SK-N-SH treated with all-trans-retinoic acid at 6 μM for 48 hours (cell line): ENCODE measurements around the gene ETF1.

Experiments
- ATAC-seq: fragments of 200-7000 bp; cut with Tn5 transposase; 3 replicates; pipeline ENCODE4 v1.9.1; 2020; ENCODE audit warnings: mild to moderate bottlenecking, moderate library complexity
- ARNTL ChIP-seq: fragments of 450-650 bp; formaldehyde crosslinking; IDR thresholded peaks from 2 replicates; pipeline ENCODE4 v1.5.0; 2020; ENCODE audit warnings: low read depth, mild to moderate bottlenecking, moderate library complexity, borderline replicate concordance
- BACH2 ChIP-seq: fragments of 250-450 bp; sonication (Bioruptor Pico); IDR thresholded peaks from 2 replicates; pipeline ENCODE4 v1.9.0; 2021; ENCODE audit warnings: mild to moderate bottlenecking, borderline replicate concordance
- CSDC2 ChIP-seq: fragments of 250-450 bp; sonication (Bioruptor Pico); IDR thresholded peaks from 2 replicates; pipeline ENCODE4 v1.5.0; 2020; ENCODE audit warnings: mild to moderate bottlenecking, moderate library complexity
- CSRNP3 ChIP-seq: fragments of 250-450 bp; sonication (Bioruptor Pico); IDR thresholded peaks from 2 replicates; pipeline ENCODE4 v1.5.1; 2021; ENCODE audit warnings: mild to moderate bottlenecking, moderate library complexity
- ESRRG ChIP-seq: fragments of 250-450 bp; sonication (Bioruptor Pico); IDR thresholded peaks from 2 replicates; pipeline ENCODE4 v1.6.1; 2021; ENCODE audit warnings: mild to moderate bottlenecking
- ISL1 ChIP-seq: fragments of 250-450 bp; sonication (Bioruptor Pico); IDR thresholded peaks from 2 replicates; pipeline ENCODE4 v2.1.2; 2022; ENCODE audit warnings: mild to moderate bottlenecking, moderate library complexity
- PPARA ChIP-seq: fragments of 250-450 bp; sonication (Bioruptor Pico); IDR thresholded peaks from 2 replicates; pipeline ENCODE4 v1.5.0; 2020; ENCODE audit warnings: mild to moderate bottlenecking, borderline replicate concordance
- RARB ChIP-seq: fragments of 250-450 bp; sonication (Bioruptor Pico); IDR thresholded peaks from 2 replicates; pipeline ENCODE4 v1.8.0; 2021; ENCODE audit warnings: mild to moderate bottlenecking, moderate library complexity
- SNAI2 ChIP-seq: fragments of 250-450 bp; sonication (Bioruptor Pico); IDR thresholded peaks from 2 replicates; pipeline ENCODE4 v1.5.0; 2020; ENCODE audit warnings: mild to moderate bottlenecking, moderate library complexity
- TCF4 ChIP-seq: fragments of 250-450 bp; sonication (Bioruptor Pico); IDR thresholded peaks from 2 replicates; pipeline ENCODE4 v1.8.0; 2021; ENCODE audit warnings: mild to moderate bottlenecking, moderate library complexity, borderline replicate concordance
- TOX ChIP-seq: fragments of 250-450 bp; sonication (Bioruptor Pico); IDR thresholded peaks from 2 replicates; pipeline ENCODE4 v1.8.0; 2021; ENCODE audit warnings: mild to moderate bottlenecking, moderate library complexity, borderline replicate concordance
- TSHZ2 ChIP-seq: fragments of 250-450 bp; sonication (Bioruptor Pico); IDR thresholded peaks from 2 replicates; pipeline ENCODE4 v1.5.0; 2020; ENCODE audit warnings: mild to moderate bottlenecking, moderate library complexity
- ZC3H10 ChIP-seq: fragments of 250-450 bp; sonication (Bioruptor Pico); IDR thresholded peaks from 2 replicates; pipeline ENCODE4 v1.5.1; 2021; ENCODE audit warnings: mild to moderate bottlenecking, moderate library complexity
- ZFP3 ChIP-seq: fragments of 250-450 bp; sonication (Bioruptor Pico); IDR thresholded peaks from 2 replicates; pipeline ENCODE4 v1.5.0; 2020; ENCODE audit warnings: mild to moderate bottlenecking, moderate library complexity
- ZFP30 ChIP-seq: fragments of 450-650 bp; formaldehyde crosslinking; IDR thresholded peaks from 2 replicates; pipeline ENCODE4 v1.5.0; 2022; ENCODE audit warnings: mild to moderate bottlenecking, moderate library complexity
- ZNF565 ChIP-seq: fragments of 450-650 bp; formaldehyde crosslinking; conservative IDR thresholded peaks from 2 replicates; pipeline ENCODE4 v1.5.0; 2020; ENCODE audit warnings: low read depth, mild to moderate bottlenecking, moderate library complexity
- ZNF70 ChIP-seq: fragments of 450-650 bp; formaldehyde crosslinking; IDR thresholded peaks from 2 replicates; pipeline ENCODE4 v1.5.0; 2020; ENCODE audit warnings: mild to moderate bottlenecking, moderate library complexity
- ZNF8 ChIP-seq: fragments of 450-650 bp; formaldehyde crosslinking; IDR thresholded peaks from 2 replicates; pipeline ENCODE4 v1.5.0; 2020; ENCODE audit warnings: mild to moderate bottlenecking, moderate library complexity
- TF ChIP-seq, protein P1 (sequence below): fragments of 250-450 bp; sonication (Bioruptor Pico); IDR thresholded peaks from 2 replicates; pipeline ENCODE4 v1.8.0; 2020; ENCODE audit warnings: mild to moderate bottlenecking, moderate library complexity, borderline replicate concordance
- TF ChIP-seq, protein P2 (sequence below): fragments of 250-450 bp; sonication (Bioruptor Pico); IDR thresholded peaks from 2 replicates; pipeline ENCODE4 v1.8.0; 2021; ENCODE audit warnings: low read depth, mild to moderate bottlenecking, moderate library complexity, borderline replicate concordance
- TF ChIP-seq, protein P3 (sequence below): fragments of 250-450 bp; sonication (Bioruptor Pico); IDR thresholded peaks from 2 replicates; pipeline ENCODE4 v1.5.1; 2020; ENCODE audit warnings: low read depth, mild to moderate bottlenecking, moderate library complexity

ETF1 gene

DNA sequence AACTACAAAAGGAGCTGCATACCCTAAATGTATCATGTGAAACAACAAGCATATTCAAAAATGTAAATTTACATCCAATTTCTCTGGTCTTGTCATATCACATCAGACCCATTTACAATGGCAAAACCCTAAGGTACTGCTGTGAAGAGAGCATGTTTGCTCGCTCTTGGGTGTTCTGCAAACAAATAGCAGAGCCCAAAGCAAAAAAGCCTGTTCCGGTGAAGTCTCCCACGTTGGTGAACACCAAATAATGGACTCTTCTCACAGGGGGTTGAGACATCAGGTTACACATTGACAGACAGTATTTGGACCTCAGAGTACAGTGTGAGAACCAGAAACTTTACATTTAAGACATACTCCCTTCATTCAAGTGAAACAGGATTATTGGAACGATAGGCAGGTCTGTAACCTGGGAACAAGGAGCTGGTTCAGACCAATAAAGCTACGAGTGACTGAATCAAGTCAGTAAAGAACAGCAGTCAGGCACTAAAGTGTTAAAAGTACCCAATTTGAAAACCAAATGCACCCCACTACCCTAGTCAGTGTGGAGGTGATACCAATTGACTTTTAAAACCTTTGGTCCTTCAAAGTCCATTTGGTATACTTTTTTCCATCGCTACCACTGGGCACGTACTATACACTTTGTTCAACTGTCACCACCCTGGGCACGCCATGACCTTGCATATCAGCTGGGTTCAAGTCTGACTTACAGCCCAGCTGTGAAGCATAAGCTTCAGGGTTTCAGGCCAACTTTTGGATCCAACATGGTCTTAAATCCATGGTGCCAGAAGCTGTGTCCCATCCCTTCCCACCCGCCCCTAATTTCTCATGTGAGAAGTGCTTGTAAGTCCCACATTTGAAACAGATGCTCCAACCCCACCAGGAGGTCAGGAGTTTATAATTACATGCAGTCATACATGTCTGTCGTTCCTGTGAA is 36.4 kb downstream of the ETF1 start:
- no peak for ATAC-seq
- TF ChIP-seq, protein P1, sequence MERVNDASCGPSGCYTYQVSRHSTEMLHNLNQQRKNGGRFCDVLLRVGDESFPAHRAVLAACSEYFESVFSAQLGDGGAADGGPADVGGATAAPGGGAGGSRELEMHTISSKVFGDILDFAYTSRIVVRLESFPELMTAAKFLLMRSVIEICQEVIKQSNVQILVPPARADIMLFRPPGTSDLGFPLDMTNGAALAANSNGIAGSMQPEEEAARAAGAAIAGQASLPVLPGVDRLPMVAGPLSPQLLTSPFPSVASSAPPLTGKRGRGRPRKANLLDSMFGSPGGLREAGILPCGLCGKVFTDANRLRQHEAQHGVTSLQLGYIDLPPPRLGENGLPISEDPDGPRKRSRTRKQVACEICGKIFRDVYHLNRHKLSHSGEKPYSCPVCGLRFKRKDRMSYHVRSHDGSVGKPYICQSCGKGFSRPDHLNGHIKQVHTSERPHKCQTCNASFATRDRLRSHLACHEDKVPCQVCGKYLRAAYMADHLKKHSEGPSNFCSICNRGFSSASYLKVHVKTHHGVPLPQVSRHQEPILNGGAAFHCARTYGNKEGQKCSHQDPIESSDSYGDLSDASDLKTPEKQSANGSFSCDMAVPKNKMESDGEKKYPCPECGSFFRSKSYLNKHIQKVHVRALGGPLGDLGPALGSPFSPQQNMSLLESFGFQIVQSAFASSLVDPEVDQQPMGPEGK: no peak
- TF ChIP-seq ZFP3 (CRISPR knock-in tag): no peak
- TF ChIP-seq TCF4: no peak
- TF ChIP-seq CSRNP3 (CRISPR knock-in tag): no peak
- TF ChIP-seq, protein P2, sequence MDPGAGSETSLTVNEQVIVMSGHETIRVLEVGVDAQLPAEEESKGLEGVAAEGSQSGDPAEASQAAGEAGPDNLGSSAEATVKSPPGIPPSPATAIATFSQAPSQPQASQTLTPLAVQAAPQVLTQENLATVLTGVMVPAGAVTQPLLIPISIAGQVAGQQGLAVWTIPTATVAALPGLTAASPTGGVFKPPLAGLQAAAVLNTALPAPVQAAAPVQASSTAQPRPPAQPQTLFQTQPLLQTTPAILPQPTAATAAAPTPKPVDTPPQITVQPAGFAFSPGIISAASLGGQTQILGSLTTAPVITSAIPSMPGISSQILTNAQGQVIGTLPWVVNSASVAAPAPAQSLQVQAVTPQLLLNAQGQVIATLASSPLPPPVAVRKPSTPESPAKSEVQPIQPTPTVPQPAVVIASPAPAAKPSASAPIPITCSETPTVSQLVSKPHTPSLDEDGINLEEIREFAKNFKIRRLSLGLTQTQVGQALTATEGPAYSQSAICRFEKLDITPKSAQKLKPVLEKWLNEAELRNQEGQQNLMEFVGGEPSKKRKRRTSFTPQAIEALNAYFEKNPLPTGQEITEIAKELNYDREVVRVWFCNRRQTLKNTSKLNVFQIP (CRISPR knock-in tag): no peak
- no peak for TF ChIP-seq PPARA (CRISPR knock-in tag)

GRCh38 chr5:138504799-138505198 is 38.2 kb downstream of the ETF1 start:
- TF ChIP-seq ZNF565 (CRISPR knock-in tag) (no peak), CSDC2 (CRISPR knock-in tag) (no peak), TSHZ2 (CRISPR knock-in tag) (no peak), SNAI2 (CRISPR knock-in tag) (no peak), TCF4 (no peak), ISL1 (CRISPR knock-in tag) (no peak; the same call in 1 of the 2 replicates), ESRRG (CRISPR knock-in tag) (no peak), ZNF70 (CRISPR knock-in tag) (no peak), CSRNP3 (CRISPR knock-in tag) (no peak), TOX (CRISPR knock-in tag) (no peak), ZFP30 (no peak), ZC3H10 (CRISPR knock-in tag) (no peak), ARNTL (no peak), RARB (CRISPR knock-in tag) (no peak), ZFP3 (CRISPR knock-in tag) (no peak), BACH2 (CRISPR knock-in tag) (no peak), ZNF8 (CRISPR knock-in tag) (no peak)
- TF ChIP-seq, protein P3, sequence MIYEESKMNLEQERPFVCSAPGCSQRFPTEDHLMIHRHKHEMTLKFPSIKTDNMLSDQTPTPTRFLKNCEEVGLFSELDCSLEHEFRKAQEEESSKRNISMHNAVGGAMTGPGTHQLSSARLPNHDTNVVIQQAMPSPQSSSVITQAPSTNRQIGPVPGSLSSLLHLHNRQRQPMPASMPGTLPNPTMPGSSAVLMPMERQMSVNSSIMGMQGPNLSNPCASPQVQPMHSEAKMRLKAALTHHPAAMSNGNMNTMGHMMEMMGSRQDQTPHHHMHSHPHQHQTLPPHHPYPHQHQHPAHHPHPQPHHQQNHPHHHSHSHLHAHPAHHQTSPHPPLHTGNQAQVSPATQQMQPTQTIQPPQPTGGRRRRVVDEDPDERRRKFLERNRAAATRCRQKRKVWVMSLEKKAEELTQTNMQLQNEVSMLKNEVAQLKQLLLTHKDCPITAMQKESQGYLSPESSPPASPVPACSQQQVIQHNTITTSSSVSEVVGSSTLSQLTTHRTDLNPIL (CRISPR knock-in tag): no peak
- TF ChIP-seq, protein P1: no peak
- TF ChIP-seq, protein P2 (CRISPR knock-in tag): no peak
- peak; percentile 57 for ATAC-seq
